K562 (cell line): Measurements from ENCODE around the gene PTGES3L. TPM values are rescaled to one million over a fixed set of nuclear protein-coding genes. Genes with fewer than 3 reads are reported as not detected.

Experiments used
- ARNT ChIP-seq, 2 experiments: fragments of 450-650 bp; IDR thresholded peaks; 2 replicates each; pipeline ENCODE4 v1.6.1; 2016; ENCODE audit warnings: mild to moderate bottlenecking in 1 of 2
- ATF7 ChIP-seq: fragments of 450-650 bp; IDR thresholded peaks from 2 replicates; pipeline ENCODE4 v1.7.1; 2014; ENCODE audit warnings: mild to moderate bottlenecking, moderate library complexity
- DPF2 ChIP-seq: fragments of 450-650 bp; IDR thresholded peaks from 2 replicates; pipeline ENCODE4 v1.6.1; 2016
- E2F4 ChIP-seq: sonication (generic); formaldehyde crosslinking; IDR thresholded peaks from 2 replicates; pipeline ENCODE4 v1.8.0; 2022; ENCODE audit warnings: mild to moderate bottlenecking, low read depth, missing genetic modification reagents
- E4F1 ChIP-seq: fragments of 250-450 bp; sonication (Bioruptor Pico); IDR thresholded peaks from 2 replicates; pipeline ENCODE4 v1.5.0; 2021; ENCODE audit warnings: mild to moderate bottlenecking, borderline replicate concordance
- HEY1 ChIP-seq: fragments of 250-450 bp; sonication (Bioruptor Pico); IDR thresholded peaks from 2 replicates; pipeline ENCODE4 v1.5.0; 2020; ENCODE audit warnings: mild to moderate bottlenecking, moderate library complexity, borderline replicate concordance
- MTF1 ChIP-seq: fragments of 250-450 bp; sonication (Bioruptor Pico); IDR thresholded peaks from 2 replicates; pipeline ENCODE4 v1.9.0; 2021; ENCODE audit warnings: moderate library complexity, mild to moderate bottlenecking, inconsistent platforms, borderline replicate concordance
- POLR2AphosphoS5 ChIP-seq: IDR thresholded peaks from 2 replicates; pipeline ENCODE4 v1.6.1; 2011; ENCODE audit warnings: mild to moderate bottlenecking, low read depth, low read length, moderate library complexity; ENCODE audit not compliant: control insufficient read depth, insufficient read depth
- SNIP1 ChIP-seq: fragments of 450-650 bp; IDR thresholded peaks from 2 replicates; pipeline ENCODE4 v1.7.1; 2017; ENCODE audit warnings: low read depth, mild to moderate bottlenecking
- TGIF2 ChIP-seq: sonication (generic); formaldehyde crosslinking; IDR thresholded peaks from 2 replicates; pipeline ENCODE4 v1.8.1; 2022; ENCODE audit warnings: mild to moderate bottlenecking, missing genetic modification reagents, moderate library complexity
- ZC3H8 ChIP-seq: fragments of 450-650 bp; IDR thresholded peaks from 2 replicates; pipeline ENCODE4 v1.6.1; 2017
- ZNF277 ChIP-seq: fragments of 250-450 bp; sonication (Bioruptor Pico); IDR thresholded peaks from 2 replicates; pipeline ENCODE4 v1.8.0; 2022; ENCODE audit warnings: inconsistent platforms, mild to moderate bottlenecking, moderate library complexity, borderline replicate concordance
- ZNF407 ChIP-seq: fragments of 450-650 bp; IDR thresholded peaks from 2 replicates; pipeline ENCODE4 v1.6.1; 2016; ENCODE audit warnings: low read depth
- polyA plus RNA-seq, 8 experiments: library from polyadenylated mRNA; depleted of rRNA in 4 of 8; stranded (reverse) in 5 of 8; unstranded in 3 of 8; fragments of >200 nt; fragmentation: Nextera tagmentation in 2 of 8; fragmentation: Illumina TruSeq in 1 of 8; extraction: Ambion mirVana in 2 of 8; extraction: Trizol in 1 of 8; gene quantifications; 2 replicates each; pipeline versions ENCODE4 v1.2.1 to v1.2.3, GENCODE V29; 2011 to 2014; ENCODE audit warnings: inconsistent platforms in 1 of 8, missing spikeins in 1 of 8
- total RNA-seq, 7 experiments: library from RNA; depleted of rRNA in 6 of 7; stranded (reverse); fragments of >200 nt in 6 of 7; fragmentation: Illumina TruSeq in 2 of 7; extraction: Trizol in 2 of 7; gene quantifications; 2 replicates each; pipeline versions ENCODE4 v1.2.1 to v1.2.3, GENCODE V29; 2011 to 2021; ENCODE audit warnings: low replicate concordance in 1 of 7

The PTGES3L gene
- total and polyA plus RNA-seq, 9 of the 15 experiments (the other 6 are each of a cell fraction or from before 2014, with no cell fraction given), result 6.0 to 16.0 (median 9.6) TPM

GRCh38 chr17:42946812-42947211, 33.1 kb downstream of the PTGES3L start (continued):
- TF ChIP-seq E2F4 (CRISPR knock-in tag) (no peak), MTF1 (CRISPR knock-in tag) (no peak), ARNT (IDR thresholded peaks at IDR 0.05) (no peak), ZC3H8 (no peak), ZNF407 (no peak), HEY1 (CRISPR knock-in tag) (no peak), ZNF277 (CRISPR knock-in tag) (no peak), ATF7 (no peak), DPF2 (no peak), POLR2AphosphoS5 (no peak), E4F1 (CRISPR knock-in tag) (no peak), SNIP1 (no peak), TGIF2 (CRISPR knock-in tag) (no peak)
